GM12864 (cell line): ENCODE measurements around the gene INHBB.

Experiments used
- DNase-seq: peaks from one replicate; pipeline ENCODE4 v3.0.0-alpha.2; 2011; ENCODE audit warnings: low read depth
- H3K4me3 ChIP-seq: 2 replicates; pipeline ENCODE4 v1.5.1; 2011; ENCODE audit warnings: mild to moderate bottlenecking, low read depth, low read length, control low read depth
- TF ChIP-seq, protein P1 (sequence below): IDR thresholded peaks from 2 replicates; pipeline ENCODE4 v1.5.1; 2011; ENCODE audit warnings: low read depth, mild to moderate bottlenecking, moderate library complexity, low read length, control low read depth, inconsistent platforms; ENCODE audit errors: missing control alignments

Gene INHBB

DNA sequence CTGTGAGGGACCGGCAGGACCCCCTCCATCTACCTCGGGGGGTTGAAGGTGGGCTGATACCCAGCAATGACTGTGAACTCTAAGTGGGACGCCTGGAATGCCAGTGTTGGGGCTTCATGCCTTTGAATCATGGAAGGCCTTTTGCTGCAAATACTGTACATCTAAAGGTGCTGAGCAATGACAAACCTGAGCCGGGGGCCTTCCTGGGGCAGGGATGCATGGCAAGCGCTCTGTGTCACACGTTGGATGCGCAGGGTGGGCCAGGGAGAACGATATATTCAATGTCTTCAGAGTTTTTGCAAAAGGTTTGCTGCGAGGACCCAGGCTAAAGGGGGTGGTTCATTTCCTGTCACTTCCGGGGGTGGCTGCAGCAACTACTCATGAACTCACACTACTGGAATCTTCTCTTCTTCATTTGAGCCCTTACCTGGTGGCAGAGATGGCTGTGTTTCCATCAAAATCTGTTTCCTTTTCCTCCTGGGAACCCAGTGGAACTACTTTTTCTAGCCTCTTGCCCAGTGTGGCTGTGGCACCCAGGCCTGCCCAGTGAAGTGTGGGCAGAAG, 24.1 kb upstream of the INHBB start:
- no peak for DNase-seq
- TF ChIP-seq, protein P1, sequence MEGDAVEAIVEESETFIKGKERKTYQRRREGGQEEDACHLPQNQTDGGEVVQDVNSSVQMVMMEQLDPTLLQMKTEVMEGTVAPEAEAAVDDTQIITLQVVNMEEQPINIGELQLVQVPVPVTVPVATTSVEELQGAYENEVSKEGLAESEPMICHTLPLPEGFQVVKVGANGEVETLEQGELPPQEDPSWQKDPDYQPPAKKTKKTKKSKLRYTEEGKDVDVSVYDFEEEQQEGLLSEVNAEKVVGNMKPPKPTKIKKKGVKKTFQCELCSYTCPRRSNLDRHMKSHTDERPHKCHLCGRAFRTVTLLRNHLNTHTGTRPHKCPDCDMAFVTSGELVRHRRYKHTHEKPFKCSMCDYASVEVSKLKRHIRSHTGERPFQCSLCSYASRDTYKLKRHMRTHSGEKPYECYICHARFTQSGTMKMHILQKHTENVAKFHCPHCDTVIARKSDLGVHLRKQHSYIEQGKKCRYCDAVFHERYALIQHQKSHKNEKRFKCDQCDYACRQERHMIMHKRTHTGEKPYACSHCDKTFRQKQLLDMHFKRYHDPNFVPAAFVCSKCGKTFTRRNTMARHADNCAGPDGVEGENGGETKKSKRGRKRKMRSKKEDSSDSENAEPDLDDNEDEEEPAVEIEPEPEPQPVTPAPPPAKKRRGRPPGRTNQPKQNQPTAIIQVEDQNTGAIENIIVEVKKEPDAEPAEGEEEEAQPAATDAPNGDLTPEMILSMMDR = no peak

DNA sequence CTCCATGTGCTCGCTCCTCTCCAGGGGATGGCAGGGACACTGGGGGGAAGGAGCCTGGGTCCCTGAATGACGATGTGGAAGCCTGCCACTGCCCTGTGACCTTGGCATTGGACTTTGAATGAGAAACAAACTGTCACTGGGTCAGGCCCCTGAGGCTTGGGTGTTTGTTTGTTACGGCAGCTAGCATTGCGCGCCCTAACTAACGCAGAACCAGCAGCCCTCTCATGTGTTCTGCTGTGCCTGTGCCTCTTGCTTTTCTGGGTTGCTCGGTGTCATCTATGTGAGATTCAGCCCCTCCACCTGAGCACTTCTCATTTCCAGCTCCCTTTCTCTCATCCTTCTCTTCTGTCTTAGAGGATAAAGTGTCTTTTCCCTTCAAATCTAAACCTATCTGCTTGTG, 23.6 kb upstream of the INHBB start:
- TF ChIP-seq, protein P1 = no peak
- DNase-seq = no peak
- no peak overlapping the region for H3K4me3 ChIP-seq

More for the DNA sequence above, 24.1 kb upstream of the INHBB start:
- no peak overlapping the region for H3K4me3 ChIP-seq

DNA sequence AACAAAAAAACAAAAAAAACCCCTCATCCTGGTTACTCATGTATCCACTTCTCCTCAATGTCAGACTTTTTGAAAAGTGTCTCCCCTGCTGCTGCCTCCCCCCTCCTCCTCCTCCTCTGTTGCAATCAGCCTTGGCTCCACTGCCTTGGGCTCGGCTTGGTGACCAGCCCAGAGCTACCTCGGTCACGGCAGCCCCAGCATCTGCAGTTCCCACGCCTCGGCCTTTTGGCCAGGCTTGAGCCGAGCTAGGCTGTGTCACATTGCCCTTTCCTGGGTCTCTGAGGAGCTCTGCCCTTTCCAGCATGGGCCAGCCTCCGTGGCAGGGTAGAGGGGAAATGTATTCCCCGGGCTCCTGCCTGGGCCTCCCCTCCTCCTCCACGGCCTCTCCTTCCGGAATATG, 22.7 kb upstream of the INHBB start:
- no peak overlapping the region for H3K4me3 ChIP-seq
- TF ChIP-seq, protein P1 = no peak
- DNase-seq = no peak

DNA sequence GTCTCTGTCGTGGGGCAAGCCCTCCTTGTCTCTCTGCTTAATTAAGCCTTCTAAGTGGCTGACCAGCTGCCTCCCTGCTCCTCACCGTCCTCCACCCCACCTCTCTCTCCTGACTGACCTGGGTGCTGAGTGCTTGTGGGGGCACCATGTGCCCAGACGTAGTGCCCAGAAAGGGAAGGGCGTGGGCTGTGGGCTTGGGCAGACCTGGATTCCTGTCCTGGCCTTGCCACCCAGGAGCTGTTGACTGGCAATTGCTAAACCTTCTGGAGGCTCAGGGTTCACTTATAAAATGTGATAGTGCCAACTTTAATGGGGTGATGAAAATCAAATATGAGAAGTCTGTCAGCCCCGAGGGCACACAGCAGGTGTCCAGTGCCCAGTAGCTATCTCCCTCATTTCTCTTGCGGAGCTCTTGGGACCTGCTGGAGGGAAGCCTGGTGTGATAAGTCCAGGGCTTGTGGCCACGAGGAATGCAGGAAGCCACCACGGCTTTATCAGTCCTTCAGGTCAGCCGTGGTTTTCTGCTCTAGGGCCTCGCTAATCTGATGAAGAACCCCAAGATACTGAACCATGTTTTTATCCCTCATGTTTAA, 22.0 kb upstream of the INHBB start:
- DNase-seq = no peak
- no peak overlapping the region for H3K4me3 ChIP-seq
- TF ChIP-seq, protein P1 = no peak

- H3K4me3 ChIP-seq = no peak overlapping the region
- TF ChIP-seq, protein P1 = no peak
- DNase-seq = no peak
Observed at GRCh38 chr2:120324933-120325332, 21.0 kb upstream of the INHBB start.

DNA sequence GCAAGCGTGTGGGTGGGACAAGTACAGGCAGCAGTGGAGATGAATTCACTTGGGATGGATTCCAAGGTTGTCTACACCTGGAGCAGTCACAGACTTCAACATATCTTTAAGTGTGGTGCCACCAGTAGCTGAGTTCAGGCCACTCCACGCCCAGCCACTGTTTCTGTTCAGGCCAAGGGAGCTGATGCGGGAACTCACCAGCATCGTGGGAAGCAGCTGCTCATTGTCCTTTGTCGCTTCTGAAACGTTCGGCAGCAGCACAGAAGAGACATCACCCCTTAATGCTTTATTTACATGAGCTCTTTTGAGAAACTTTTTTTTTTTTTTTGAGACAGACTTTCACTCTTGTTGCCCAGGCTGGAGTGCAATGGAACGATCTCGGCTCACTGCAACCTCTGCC, 19.9 kb upstream of the INHBB start:
- TF ChIP-seq, protein P1 = no peak
- no peak overlapping the region for H3K4me3 ChIP-seq
- no peak for DNase-seq
